GM12891 (cell line): Measurements from ENCODE around the gene VPS16.
A peak's percentile ranks its signal among the peaks of the same experiment; 100 is the strongest.

Experiments
- DNase-seq: peaks from one replicate; pipeline ENCODE4 v3.0.0; 2011; ENCODE audit warnings: low spot score; ENCODE audit not compliant: insufficient read length
- FAIRE-seq: peaks from 2 replicates; lab custom pipeline; 2011; peaks lifted over from hg19 to GRCh38; lab: Jason Lieb, UNC
- PAX5 ChIP-seq: IDR thresholded peaks from 2 replicates; pipeline ENCODE4 v1.6.1; 2011; ENCODE audit warnings: low read length, moderate library complexity, mild to moderate bottlenecking; ENCODE audit not compliant: insufficient read depth, severe bottlenecking
- POLR2A ChIP-seq: IDR thresholded peaks from 2 replicates; pipeline ENCODE4 v1.6.1; 2011; ENCODE audit warnings: low read depth, low read length, control low read depth
- POLR2AphosphoS5 ChIP-seq: IDR thresholded peaks from 2 replicates; pipeline ENCODE4 v1.6.1; 2011; ENCODE audit warnings: low read depth, low read length, control low read depth
- POU2F2 ChIP-seq: IDR thresholded peaks from 2 replicates; pipeline ENCODE4 v1.6.1; 2011; ENCODE audit warnings: low read depth, mild to moderate bottlenecking, control low read depth, low read length, moderate library complexity
- SPI1 ChIP-seq: IDR thresholded peaks from 2 replicates; pipeline ENCODE4 v1.6.1; 2011; ENCODE audit warnings: low read depth, low read length, control low read depth
- TAF1 ChIP-seq: IDR thresholded peaks from 2 replicates; pipeline ENCODE4 v1.6.1; 2011; ENCODE audit warnings: low read depth, low read length, control low read depth

Gene VPS16

GRCh38 chr20:2874456-2874855, 33.9 kb downstream of the VPS16 start:
- no peak for DNase-seq
- no peak for TF ChIP-seq PAX5
- TF ChIP-seq POU2F2: no peak
- no peak for TF ChIP-seq POLR2AphosphoS5
- TF ChIP-seq POLR2A: no peak
- FAIRE-seq: peak; percentile 78

GRCh38 chr20:2875690-2876203, 35.2 kb downstream of the VPS16 start:
- no peak for FAIRE-seq
- TF ChIP-seq PAX5: no peak
- TF ChIP-seq POLR2AphosphoS5: no peak
- no peak for TF ChIP-seq POU2F2
- no peak for TF ChIP-seq SPI1
- no peak for TF ChIP-seq POLR2A
- TF ChIP-seq TAF1: no peak
- DNase-seq: no peak

GRCh38 chr20:2878515-2878914, 38.0 kb downstream of the VPS16 start:
- DNase-seq (no peak), FAIRE-seq (no peak)
- TF ChIP-seq POLR2AphosphoS5 (no peak), SPI1 (no peak), PAX5 (no peak), POLR2A (no peak), TAF1 (no peak), POU2F2 (no peak)

- FAIRE-seq: no peak
- TF ChIP-seq TAF1 (no peak), POLR2AphosphoS5 (no peak), PAX5 (no peak), POLR2A (no peak), SPI1 (no peak), POU2F2 (no peak)
- no peak for DNase-seq
These were observed 38.6 kb downstream of the VPS16 start for GRCh38 chr20:2879146-2879545.

- TF ChIP-seq POLR2AphosphoS5: no peak
- no peak for TF ChIP-seq POU2F2
- no peak for TF ChIP-seq SPI1
- TF ChIP-seq POLR2A: no peak
- TF ChIP-seq TAF1: no peak
- TF ChIP-seq PAX5: no peak
- FAIRE-seq: no peak
- DNase-seq: no peak
These were observed 40.1 kb downstream of the VPS16 start for GRCh38 chr20:2880650-2881049.

- DNase-seq: no peak
- peak; percentile 16 for FAIRE-seq
- TF ChIP-seq TAF1 (no peak), POLR2A (no peak), POLR2AphosphoS5 (no peak), PAX5 (no peak), SPI1 (no peak)
These were observed 43.4 kb downstream of the VPS16 start for GRCh38 chr20:2883726-2884637.

- DNase-seq: no peak
- FAIRE-seq: no peak
- no peak for TF ChIP-seq POU2F2
- no peak for TF ChIP-seq SPI1
- TF ChIP-seq PAX5: no peak
- TF ChIP-seq POLR2A: no peak
- TF ChIP-seq POLR2AphosphoS5: no peak
- no peak for TF ChIP-seq TAF1
These were observed 47.2 kb downstream of the VPS16 start for GRCh38 chr20:2887715-2888114.

GRCh38 chr20:2888224-2888955, 47.8 kb downstream of the VPS16 start:
- DNase-seq (no peak), FAIRE-seq (no peak)

GRCh38 chr20:2889209-2889608, 48.7 kb downstream of the VPS16 start:
- TF ChIP-seq POLR2AphosphoS5 (no peak), POLR2A (no peak), TAF1 (no peak), POU2F2 (no peak), SPI1 (no peak), PAX5 (no peak)
- no peak for DNase-seq
- FAIRE-seq: no peak

More at GRCh38 chr20:2888224-2888955, 47.8 kb downstream of the VPS16 start:
- TF ChIP-seq POLR2A (no peak), PAX5 (no peak), POU2F2 (no peak), TAF1 (no peak), SPI1 (no peak), POLR2AphosphoS5 (no peak)
